DOHH2 (cell line): ENCODE data around the gene ACADM.

ENCODE experiments used
- EZH2phosphoT487 ChIP-seq: fragments of 200-600 bp; sonication (generic); IDR thresholded peaks from 2 replicates; pipeline ENCODE4 v1.6.1; 2017; ENCODE audit warnings: borderline replicate concordance, mild to moderate bottlenecking, antibody characterized with exemption, low read length, moderate library complexity, mixed read lengths
- TF ChIP-seq, protein P1 (sequence below): fragments of 200-600 bp; sonication (generic); IDR thresholded peaks from one replicate; pipeline ENCODE4 v1.5.1; 2014; ENCODE audit warnings: antibody characterized with exemption, mild to moderate bottlenecking, low read depth, low read length; ENCODE audit not compliant: poor library complexity, severe bottlenecking

DNA sequence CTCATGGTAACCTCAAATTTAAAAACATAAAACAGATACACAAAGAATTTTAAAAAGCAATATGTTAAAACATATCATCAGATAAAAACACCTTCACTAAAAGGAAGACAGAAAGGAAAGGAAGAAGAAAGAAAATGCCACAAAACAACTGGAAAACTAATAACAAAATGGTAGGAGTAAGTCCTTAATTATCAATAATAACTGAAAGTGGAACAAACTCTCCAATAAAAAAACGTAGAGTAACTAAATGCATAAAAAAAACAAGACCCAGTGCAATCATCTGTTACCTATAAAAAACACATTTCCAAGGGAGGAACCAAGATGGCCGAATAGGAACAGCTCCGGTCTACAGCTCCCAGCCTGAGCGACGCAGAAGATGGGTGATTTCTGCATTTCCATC lies 47.1 kb upstream of the ACADM start:
- TF ChIP-seq, protein P1, sequence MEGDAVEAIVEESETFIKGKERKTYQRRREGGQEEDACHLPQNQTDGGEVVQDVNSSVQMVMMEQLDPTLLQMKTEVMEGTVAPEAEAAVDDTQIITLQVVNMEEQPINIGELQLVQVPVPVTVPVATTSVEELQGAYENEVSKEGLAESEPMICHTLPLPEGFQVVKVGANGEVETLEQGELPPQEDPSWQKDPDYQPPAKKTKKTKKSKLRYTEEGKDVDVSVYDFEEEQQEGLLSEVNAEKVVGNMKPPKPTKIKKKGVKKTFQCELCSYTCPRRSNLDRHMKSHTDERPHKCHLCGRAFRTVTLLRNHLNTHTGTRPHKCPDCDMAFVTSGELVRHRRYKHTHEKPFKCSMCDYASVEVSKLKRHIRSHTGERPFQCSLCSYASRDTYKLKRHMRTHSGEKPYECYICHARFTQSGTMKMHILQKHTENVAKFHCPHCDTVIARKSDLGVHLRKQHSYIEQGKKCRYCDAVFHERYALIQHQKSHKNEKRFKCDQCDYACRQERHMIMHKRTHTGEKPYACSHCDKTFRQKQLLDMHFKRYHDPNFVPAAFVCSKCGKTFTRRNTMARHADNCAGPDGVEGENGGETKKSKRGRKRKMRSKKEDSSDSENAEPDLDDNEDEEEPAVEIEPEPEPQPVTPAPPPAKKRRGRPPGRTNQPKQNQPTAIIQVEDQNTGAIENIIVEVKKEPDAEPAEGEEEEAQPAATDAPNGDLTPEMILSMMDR = no peak
- no peak for TF ChIP-seq EZH2phosphoT487
